Measurements from ENCODE around the gene PRELID1.
"Not testable (repeated sequence)": the region's sequence is repeated elsewhere in the genome, so short reads cannot be mapped to it uniquely, and the experiment has no call there.

- not testable (repeated sequence) for TF ChIP-seq CTCF (IDR thresholded peaks at IDR 0.05; ENCODE audit: extremely low read depth in 1 of 2, insufficient read depth in 1 of 2, low read depth in 1 of 2, low read length in 2 of 2); POLR2A (IDR thresholded peaks at IDR 0.05; ENCODE audit: low read depth, low read length); GATA2 (IDR thresholded peaks at IDR 0.05; ENCODE audit: insufficient read depth, insufficient read length, low read depth, low read length); POLR2AphosphoS5 (IDR thresholded peaks at IDR 0.05; ENCODE audit: insufficient read depth, low read depth, low read length)
These were observed 44.9 kb upstream of the PRELID1 start for GRCh38 chr5:177258711-177259110.
